SU-DHL-6 (cell line): ENCODE results near the gene NOSIP.

Experiments used
- H2AFZ ChIP-seq: fragments of 200-600 bp; sonication (generic); 2 replicates; pipeline ENCODE4 v1.6.1; 2014; ENCODE audit warnings: low read depth, mild to moderate bottlenecking, moderate library complexity, mixed read lengths, antibody characterized with exemption, low read length; ENCODE audit not compliant: severe bottlenecking
- H3F3A ChIP-seq: fragments of 200-600 bp; shearing (Covaris generic); 2 replicates; pipeline ENCODE4 v1.6.0; 2016; ENCODE audit warnings: antibody characterized with exemption, mild to moderate bottlenecking; ENCODE audit not compliant: insufficient read depth
- H3K27ac ChIP-seq: fragments of 200-600 bp; sonication (generic); 2 replicates; pipeline ENCODE4 v1.5.1; 2016; ENCODE audit warnings: low read depth, mild to moderate bottlenecking, low read length, moderate library complexity, mixed read lengths
- H3K27me3 ChIP-seq: fragments of 200-600 bp; sonication (generic), shearing (Covaris generic); 2 replicates; pipeline ENCODE4 v1.6.0; 2014; ENCODE audit warnings: mild to moderate bottlenecking, low read length
- H3K36me3 ChIP-seq: fragments of 200-600 bp; sonication (generic); 2 replicates; pipeline ENCODE4 v1.6.1; 2014; ENCODE audit warnings: mild to moderate bottlenecking, low read length, mixed read lengths
- H3K4me2 ChIP-seq: fragments of 300-600, 200-600 bp; shearing (Covaris generic), sonication (generic); 2 replicates; pipeline ENCODE4 v1.6.0; 2014; ENCODE audit warnings: low read length, low read depth, mild to moderate bottlenecking; ENCODE audit not compliant: poor library complexity, severe bottlenecking
- H3K4me3 ChIP-seq: fragments of 200-600 bp; sonication (generic); 2 replicates; pipeline ENCODE4 v1.5.1; 2014; ENCODE audit warnings: antibody characterized with exemption, low read length, mild to moderate bottlenecking, mixed read lengths; ENCODE audit not compliant: insufficient read depth, poor library complexity, severe bottlenecking
- H3K79me2 ChIP-seq: fragments of 200-600 bp; sonication (generic); 2 replicates; pipeline ENCODE4 v1.6.1; 2014; ENCODE audit warnings: mild to moderate bottlenecking, low read length, moderate library complexity; ENCODE audit not compliant: insufficient read depth
- H3K9ac ChIP-seq: fragments of 200-600 bp; sonication (generic); 2 replicates; pipeline ENCODE4 v1.7.0; 2014; ENCODE audit warnings: mild to moderate bottlenecking, low read length
- H3K9me2 ChIP-seq: fragments of 200-600 bp; sonication (generic); replicated peaks from 2 replicates; pipeline ENCODE4 v1.6.1; 2014; ENCODE audit warnings: low read length; ENCODE audit not compliant: insufficient read depth
- H3K9me3 ChIP-seq: fragments of 200-600 bp; sonication (generic); 2 replicates; pipeline ENCODE4 v1.6.1; 2014; ENCODE audit warnings: low read length, mixed read lengths; ENCODE audit not compliant: insufficient read depth
- H4K20me1 ChIP-seq: fragments of 200-600 bp; sonication (generic); 2 replicates; pipeline ENCODE4 v1.6.1; 2014; ENCODE audit warnings: low read depth, mild to moderate bottlenecking, antibody characterized with exemption, low read length, moderate library complexity, mixed read lengths
- CTCF ChIP-seq: fragments of 200-600 bp; sonication (generic); IDR thresholded peaks from one replicate; pipeline ENCODE4 v1.5.1; 2017; ENCODE audit warnings: antibody characterized with exemption, mild to moderate bottlenecking, low read length, moderate library complexity; ENCODE audit not compliant: insufficient read depth, poor library complexity, severe bottlenecking
- EZH2phosphoT487 ChIP-seq: fragments of 200-600 bp; sonication (generic), shearing (Covaris generic); conservative IDR thresholded peaks from 2 replicates; pipeline ENCODE4 v1.6.1; 2018; ENCODE audit warnings: mild to moderate bottlenecking, antibody characterized with exemption, low read length, moderate library complexity, mixed read lengths

Gene NOSIP

GRCh38 chr19:49590071-49590970 lies 10.0 kb upstream of the NOSIP start:
- Histone ChIP-seq H3K79me2 (peaks cover 29% of the 10 kb centered on the region), H3K9ac (peak overlapping the region; percentile 89), H2AFZ (peak overlapping the region; percentile 8), H3K9me2 (no peaks in the 10 kb centered on the region), H3K9me3 (no peaks in the 10 kb centered on the region), H3K27me3 (no peaks in the 10 kb centered on the region), H3K36me3 (peaks cover 2% of the 10 kb centered on the region; the same call in 1 of the 2 replicates), H3F3A (peaks cover 31% of the 10 kb centered on the region), H3K4me3 (peak overlapping the region; percentile 67), H3K4me2 (peak overlapping the region; percentile 88), H4K20me1 (no peaks in the 10 kb centered on the region; the same call in 1 of the 2 replicates), H3K27ac (peak overlapping the region; percentile 95)
- no peak for TF ChIP-seq CTCF
- TF ChIP-seq EZH2phosphoT487, result no peak

- Histone ChIP-seq H3K4me3 (no peak overlapping the region), H3K9me2 (no peaks in the 10 kb centered on the region), H3K27ac (no peak overlapping the region), H2AFZ (no peak overlapping the region), H3K9ac (no peak overlapping the region), H3K4me2 (no peak overlapping the region), H3F3A (peaks cover 31% of the 10 kb centered on the region), H3K9me3 (no peaks in the 10 kb centered on the region), H3K36me3 (peaks cover 1% of the 10 kb centered on the region; the same call in 1 of the 2 replicates), H4K20me1 (no peaks in the 10 kb centered on the region; the same call in 1 of the 2 replicates), H3K27me3 (no peaks in the 10 kb centered on the region), H3K79me2 (peaks cover 26% of the 10 kb centered on the region)
- TF ChIP-seq EZH2phosphoT487, result no peak
- TF ChIP-seq CTCF, result no peak
These were observed 9.1 kb upstream of the NOSIP start for GRCh38 chr19:49589502-49589905.

GRCh38 chr19:49588365-49589122 lies 8.2 kb upstream of the NOSIP start:
- no peak overlapping the region for H3K4me3 ChIP-seq
- no peak overlapping the region for H3K9ac ChIP-seq
- TF ChIP-seq CTCF (no peak), EZH2phosphoT487 (no peak)
- H3K36me3 ChIP-seq, result no peaks in the 10 kb centered on the region
- H3K9me2 ChIP-seq, result no peaks in the 10 kb centered on the region
- H3K79me2 ChIP-seq, result peaks cover 16% of the 10 kb centered on the region
- no peak overlapping the region for H3K4me2 ChIP-seq
- H2AFZ ChIP-seq, result no peak overlapping the region
- no peaks in the 10 kb centered on the region for H3K27me3 ChIP-seq
- no peaks in the 10 kb centered on the region for H4K20me1 ChIP-seq
- H3K9me3 ChIP-seq, result no peaks in the 10 kb centered on the region
- no peak overlapping the region for H3K27ac ChIP-seq
- peaks cover 26% of the 10 kb centered on the region for H3F3A ChIP-seq
